ENCODE results near the gene SUPT16H. TPM values are rescaled to one million over a fixed set of nuclear protein-coding genes. Genes with fewer than 3 reads are reported as not detected.

Gene SUPT16H
- 106 and 108 TPM in 2 replicates for total RNA-seq
- long read RNA-seq, full-length matches to known transcripts, result 101 of 418 reads
- long read RNA-seq, partial matches to known transcripts, result 282 of 418 reads
- long read RNA-seq, other reads (novel, unspliced or antisense), result 35 of 418 reads

DNA sequence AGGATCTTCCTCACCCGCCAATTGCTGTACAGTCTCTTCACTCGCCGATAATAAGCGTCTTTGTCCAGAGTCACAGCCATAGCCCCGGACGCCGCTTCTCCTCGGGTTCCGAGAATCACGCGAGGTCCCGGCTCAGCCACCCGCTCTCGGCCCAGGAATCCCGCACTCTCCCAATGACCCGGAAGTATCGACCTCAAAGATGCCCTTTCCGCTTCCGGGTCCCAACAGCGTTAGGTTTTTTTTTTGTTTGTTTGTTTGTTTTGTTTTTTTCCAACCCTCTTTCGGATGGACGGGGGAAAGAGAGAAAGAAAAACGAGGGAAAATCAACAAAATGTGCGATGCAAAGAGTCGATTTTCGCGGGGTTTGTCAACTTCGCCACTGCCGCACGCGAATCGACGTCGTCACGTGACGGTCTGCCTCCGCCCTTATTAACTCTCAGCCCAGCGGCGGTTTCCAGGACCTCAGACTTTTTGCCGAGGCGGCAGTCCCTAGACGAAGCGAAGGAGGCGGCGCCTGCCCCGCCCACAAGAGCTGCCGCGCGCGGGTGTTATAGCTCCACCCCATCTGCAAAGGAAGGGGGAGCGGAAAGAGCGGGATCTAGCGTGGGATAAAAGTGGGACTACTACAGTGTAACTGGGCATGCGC is at the start of gene SUPT16H:
Gene SUPT16H, minus strand, starts transcription at position 172 of the 646 bp plus-strand sequence. Its CDS starts 92 bp downstream, at position 80.
- peaks cover 7% of the 10 kb centered on the region for H3K36me3 Mint-ChIP-seq (ENCODE audit: insufficient read depth)
- H3K27me3 Mint-ChIP-seq, result no peaks in the 10 kb centered on the region
- DNase-seq (ENCODE audit: low spot score, unreplicated experiment), result peak; percentile 90
- TF ChIP-seq, protein P1, sequence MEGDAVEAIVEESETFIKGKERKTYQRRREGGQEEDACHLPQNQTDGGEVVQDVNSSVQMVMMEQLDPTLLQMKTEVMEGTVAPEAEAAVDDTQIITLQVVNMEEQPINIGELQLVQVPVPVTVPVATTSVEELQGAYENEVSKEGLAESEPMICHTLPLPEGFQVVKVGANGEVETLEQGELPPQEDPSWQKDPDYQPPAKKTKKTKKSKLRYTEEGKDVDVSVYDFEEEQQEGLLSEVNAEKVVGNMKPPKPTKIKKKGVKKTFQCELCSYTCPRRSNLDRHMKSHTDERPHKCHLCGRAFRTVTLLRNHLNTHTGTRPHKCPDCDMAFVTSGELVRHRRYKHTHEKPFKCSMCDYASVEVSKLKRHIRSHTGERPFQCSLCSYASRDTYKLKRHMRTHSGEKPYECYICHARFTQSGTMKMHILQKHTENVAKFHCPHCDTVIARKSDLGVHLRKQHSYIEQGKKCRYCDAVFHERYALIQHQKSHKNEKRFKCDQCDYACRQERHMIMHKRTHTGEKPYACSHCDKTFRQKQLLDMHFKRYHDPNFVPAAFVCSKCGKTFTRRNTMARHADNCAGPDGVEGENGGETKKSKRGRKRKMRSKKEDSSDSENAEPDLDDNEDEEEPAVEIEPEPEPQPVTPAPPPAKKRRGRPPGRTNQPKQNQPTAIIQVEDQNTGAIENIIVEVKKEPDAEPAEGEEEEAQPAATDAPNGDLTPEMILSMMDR (IDR thresholded peaks at IDR 0.05; ENCODE audit: unreplicated experiment), result no peak
- H3K27ac Mint-ChIP-seq, result peak within 1 kb of the TSS; percentile 100
- H3K9me3 Mint-ChIP-seq (ENCODE audit: low read depth), result no peaks in the 10 kb centered on the region
- H3K4me1 Mint-ChIP-seq (ENCODE audit: low read depth), result peaks cover 23% of the 10 kb centered on the region
- H3K4me3 Mint-ChIP-seq (ENCODE audit: low read depth), result peak within 1 kb of the TSS; percentile 89

DNA sequence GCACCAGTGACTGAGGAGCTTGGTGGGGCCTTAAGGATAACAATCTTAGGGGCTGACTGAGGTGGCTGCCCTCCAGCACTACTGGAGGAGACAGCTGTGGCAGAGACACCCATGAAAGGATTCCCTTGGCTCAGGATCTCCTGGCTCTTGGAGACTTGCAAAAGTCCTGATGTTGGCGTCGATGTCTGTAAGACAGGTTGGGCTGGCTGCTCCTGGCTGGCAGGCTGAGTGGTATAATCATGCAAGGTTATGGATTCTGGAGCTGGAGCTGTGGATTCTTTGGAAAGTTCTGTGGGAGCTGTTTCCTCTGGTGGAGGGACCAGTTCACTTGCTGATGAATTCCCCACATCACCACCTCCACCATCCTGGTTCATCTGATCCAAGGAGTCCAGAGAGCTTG is 47.3 kb upstream of the SUPT16H start:
- no peak for DNase-seq (ENCODE audit: low spot score, unreplicated experiment)
- Mint-ChIP-seq H3K27me3 (no peaks in the 10 kb centered on the region), H3K9me3 (ENCODE audit: low read depth) (no peaks in the 10 kb centered on the region), H3K4me1 (ENCODE audit: low read depth) (peaks cover 19% of the 10 kb centered on the region), H3K27ac (no peak overlapping the region), H3K4me3 (ENCODE audit: low read depth) (no peak overlapping the region), H3K36me3 (ENCODE audit: insufficient read depth) (peaks cover 26% of the 10 kb centered on the region)
- TF ChIP-seq, protein P1 (IDR thresholded peaks at IDR 0.05; ENCODE audit: unreplicated experiment), result no peak

DNA sequence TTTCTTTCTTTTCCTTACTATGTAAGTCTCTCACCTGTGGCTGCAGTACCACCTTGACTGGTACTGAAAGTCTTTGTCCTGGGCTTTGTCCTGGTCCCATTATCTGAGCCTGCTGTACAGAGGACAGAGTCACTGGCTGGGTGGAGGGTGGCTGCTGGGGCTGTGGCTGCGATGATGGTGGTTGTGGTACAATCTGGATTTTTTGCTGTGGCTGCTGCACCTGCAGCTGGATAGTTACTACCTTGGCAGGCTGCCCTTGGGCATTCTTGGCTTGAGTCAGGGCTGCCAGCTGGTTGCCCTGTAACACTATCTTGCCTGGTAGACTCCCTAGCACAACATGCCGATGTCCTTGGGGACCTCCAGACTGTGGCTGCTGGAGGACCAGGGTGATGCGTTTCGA is 45.1 kb upstream of the SUPT16H start:
- Mint-ChIP-seq H3K27me3 (no peaks in the 10 kb centered on the region), H3K4me3 (ENCODE audit: low read depth) (no peak overlapping the region), H3K4me1 (ENCODE audit: low read depth) (peaks cover 4% of the 10 kb centered on the region), H3K9me3 (ENCODE audit: low read depth) (no peaks in the 10 kb centered on the region), H3K27ac (no peak overlapping the region), H3K36me3 (ENCODE audit: insufficient read depth) (peaks cover 31% of the 10 kb centered on the region)
- TF ChIP-seq, protein P1 (IDR thresholded peaks at IDR 0.05; ENCODE audit: unreplicated experiment), result no peak
- no peak for DNase-seq (ENCODE audit: low spot score, unreplicated experiment)

DNA sequence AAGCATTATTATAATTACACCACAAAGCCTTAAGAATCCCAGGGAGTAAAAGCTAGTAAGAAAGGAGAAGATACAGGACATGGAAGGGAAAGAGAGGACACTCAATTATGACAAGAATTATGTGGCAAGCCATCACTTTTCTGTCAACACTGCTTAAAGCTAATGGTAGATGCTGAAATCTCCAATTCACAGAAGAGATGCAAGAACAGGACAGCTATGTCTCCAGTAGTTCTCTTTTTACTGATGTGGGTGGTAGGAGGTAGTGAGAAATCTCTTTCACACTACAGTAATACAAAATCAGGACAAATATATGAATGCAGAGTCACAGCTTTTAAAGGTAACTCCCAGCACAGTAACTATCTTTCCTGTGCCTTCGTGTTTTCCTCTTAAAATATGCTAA is 42.9 kb upstream of the SUPT16H start:
- TF ChIP-seq, protein P1 (IDR thresholded peaks at IDR 0.05; ENCODE audit: unreplicated experiment), result no peak
- Mint-ChIP-seq H3K4me3 (ENCODE audit: low read depth) (no peak overlapping the region), H3K9me3 (ENCODE audit: low read depth) (no peaks in the 10 kb centered on the region), H3K4me1 (ENCODE audit: low read depth) (no peaks in the 10 kb centered on the region), H3K36me3 (ENCODE audit: insufficient read depth) (peaks cover 30% of the 10 kb centered on the region), H3K27me3 (no peaks in the 10 kb centered on the region), H3K27ac (no peak overlapping the region)
- no peak for DNase-seq (ENCODE audit: low spot score, unreplicated experiment)

DNA sequence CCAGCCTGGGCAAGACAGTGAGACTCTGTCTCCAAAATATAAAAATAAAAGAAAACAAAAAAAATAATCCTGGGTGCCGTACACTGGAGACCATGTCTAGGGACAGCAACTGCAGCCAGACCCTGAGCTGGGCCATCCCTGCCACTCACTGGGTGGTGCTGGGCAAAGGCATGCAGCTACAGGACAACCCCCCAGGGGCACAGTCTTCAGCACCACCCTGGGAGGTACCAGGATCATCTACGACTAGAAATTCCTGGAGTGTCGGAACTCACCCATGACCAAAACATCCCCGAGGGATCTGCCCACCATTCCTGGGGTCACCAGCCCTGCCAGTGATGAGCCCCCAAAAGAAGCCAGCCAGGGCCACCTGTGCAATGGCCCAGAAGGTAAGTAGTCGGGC is 35.7 kb upstream of the SUPT16H start:
- Mint-ChIP-seq H3K4me1 (ENCODE audit: low read depth) (no peaks in the 10 kb centered on the region), H3K27me3 (no peaks in the 10 kb centered on the region), H3K9me3 (ENCODE audit: low read depth) (no peaks in the 10 kb centered on the region), H3K27ac (no peak overlapping the region), H3K4me3 (ENCODE audit: low read depth) (no peak overlapping the region), H3K36me3 (ENCODE audit: insufficient read depth) (peaks cover 21% of the 10 kb centered on the region)
- TF ChIP-seq, protein P1 (IDR thresholded peaks at IDR 0.05; ENCODE audit: unreplicated experiment), result no peak
- no peak for DNase-seq (ENCODE audit: low spot score, unreplicated experiment)
